MG63 (cell line): ENCODE data around the gene ZNF423. TPM values are rescaled to one million over a fixed set of nuclear protein-coding genes. Genes with fewer than 3 reads are reported as not detected.

ENCODE experiments used
- DNase-seq: peaks from one replicate; pipeline ENCODE4 v3.0.0-alpha.2; 2020
- H3K27me3 ChIP-seq: fragments of 250-450 bp; sonication (Bioruptor Pico); 2 replicates; pipeline ENCODE4 v1.5.1; 2020; ENCODE audit warnings: mild to moderate bottlenecking, moderate library complexity
- H3K36me3 ChIP-seq: fragments of 250-450 bp; sonication (Bioruptor Pico); 2 replicates; pipeline ENCODE4 v1.5.1; 2020; ENCODE audit warnings: mild to moderate bottlenecking, moderate library complexity
- H3K4me3 ChIP-seq: fragments of 250-450 bp; sonication (Bioruptor Pico); 2 replicates; pipeline ENCODE4 v1.5.1; 2020; ENCODE audit warnings: mild to moderate bottlenecking, moderate library complexity
- H3K9me3 ChIP-seq: fragments of 250-450 bp; sonication (Bioruptor Pico); 2 replicates; pipeline ENCODE4 v1.5.1; 2020; ENCODE audit warnings: mild to moderate bottlenecking, moderate library complexity
- total RNA-seq: library from RNA; depleted of rRNA; stranded (reverse); fragments of >200 nt; shearing (Covaris generic); gene quantifications from 2 replicates; pipeline ENCODE4 v1.2.3, GENCODE V29; 2014; ENCODE audit warnings: low replicate concordance

ZNF423 gene
- total RNA-seq, 1 experiment from 2014 or later = 0.07 TPM

GRCh38 chr16:49483251-49483650 is 372.7 kb downstream of the ZNF423 start:
- H3K9me3 ChIP-seq = no peaks in the 10 kb centered on the region
- no peaks in the 10 kb centered on the region for H3K36me3 ChIP-seq
- 0 out of 2 replicates have a peak, but pooled peaks cover 2% of the 10 kb centered on the region for H3K27me3 ChIP-seq
- H3K4me3 ChIP-seq = no peak overlapping the region
- DNase-seq = no peak

DNA sequence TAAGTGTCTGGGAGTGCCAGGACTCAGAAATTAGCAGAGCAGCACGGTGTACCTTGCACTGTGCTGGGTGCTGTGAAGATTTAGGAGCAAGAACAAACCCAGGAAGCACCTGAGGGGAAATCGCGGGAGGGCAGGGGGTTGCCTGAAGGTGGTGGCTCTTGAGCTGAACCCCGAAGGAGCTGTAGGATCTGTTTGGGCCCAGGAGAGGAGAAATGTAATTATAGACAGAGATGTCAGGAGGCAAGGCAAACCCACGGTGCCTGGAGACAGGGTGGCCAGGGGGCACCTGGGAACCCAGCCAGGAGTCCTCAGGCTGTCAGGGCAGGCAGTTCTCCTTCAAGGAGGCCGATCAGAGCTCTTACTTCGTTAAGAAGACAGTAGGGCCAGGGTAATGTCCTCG is 373.2 kb downstream of the ZNF423 start:
- Histone ChIP-seq H3K36me3 (no peaks in the 10 kb centered on the region), H3K27me3 (0 out of 2 replicates have a peak, but pooled peaks cover 2% of the 10 kb centered on the region), H3K9me3 (no peaks in the 10 kb centered on the region), H3K4me3 (no peak overlapping the region)
- DNase-seq = no peak

GRCh38 chr16:49478616-49479015 is 377.3 kb downstream of the ZNF423 start:
- H3K9me3 ChIP-seq = no peaks in the 10 kb centered on the region
- H3K27me3 ChIP-seq = 0 out of 2 replicates have a peak, but pooled peaks cover 2% of the 10 kb centered on the region
- no peaks in the 10 kb centered on the region for H3K36me3 ChIP-seq
- H3K4me3 ChIP-seq = no peak overlapping the region
- DNase-seq = no peak

GRCh38 chr16:49478107-49478506 is 377.8 kb downstream of the ZNF423 start:
- Histone ChIP-seq H3K4me3 (no peak overlapping the region), H3K27me3 (0 out of 2 replicates have a peak, but pooled peaks cover 2% of the 10 kb centered on the region), H3K36me3 (no peaks in the 10 kb centered on the region), H3K9me3 (no peaks in the 10 kb centered on the region)
- DNase-seq = no peak

GRCh38 chr16:49477250-49477895 is 378.5 kb downstream of the ZNF423 start:
- Histone ChIP-seq H3K9me3 (no peaks in the 10 kb centered on the region), H3K27me3 (0 out of 2 replicates have a peak, but pooled peaks cover 2% of the 10 kb centered on the region), H3K36me3 (no peaks in the 10 kb centered on the region), H3K4me3 (no peak overlapping the region)
- no peak for DNase-seq

DNA sequence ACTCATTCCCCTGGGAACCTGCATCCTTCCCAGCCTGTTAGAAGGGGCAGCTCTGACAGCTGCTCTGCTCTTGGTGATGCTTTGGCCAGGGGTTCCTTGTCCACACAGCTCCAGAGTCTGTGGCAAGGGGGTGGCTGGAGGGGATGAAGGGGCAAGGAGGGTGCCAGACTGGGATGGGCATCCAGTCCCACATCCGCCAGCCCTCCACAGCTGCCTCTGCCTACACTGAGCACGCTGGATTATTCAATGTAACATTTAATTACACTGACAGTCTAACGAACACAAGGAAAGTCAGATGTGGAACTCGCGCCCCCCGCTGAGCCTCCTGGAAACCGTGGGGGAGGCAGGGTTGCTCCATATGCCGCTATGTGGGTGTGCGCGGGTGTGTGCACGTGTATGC is 381.2 kb downstream of the ZNF423 start:
- no peaks in the 10 kb centered on the region for H3K27me3 ChIP-seq
- no peaks in the 10 kb centered on the region for H3K36me3 ChIP-seq
- no peak for DNase-seq
- no peak overlapping the region for H3K4me3 ChIP-seq
- no peaks in the 10 kb centered on the region for H3K9me3 ChIP-seq

DNA sequence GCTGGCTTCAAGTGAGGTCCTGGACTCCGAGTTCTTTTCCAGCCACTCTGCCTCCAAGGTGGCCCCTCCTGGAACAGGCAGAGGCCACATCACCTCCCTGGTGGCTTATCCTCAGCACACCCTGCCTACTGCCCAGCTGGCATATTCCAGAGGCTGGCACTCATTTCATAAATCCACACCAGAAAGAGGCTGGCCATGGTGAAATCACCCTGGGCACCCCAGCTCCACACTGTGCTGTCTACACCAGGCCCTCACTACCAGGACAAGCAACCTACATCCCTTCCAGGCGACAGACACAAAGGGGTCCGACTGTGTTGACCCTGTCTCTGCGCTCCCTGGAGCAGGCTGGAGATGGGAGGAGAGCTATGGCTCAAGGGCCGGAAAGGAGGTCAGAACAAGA is 382.1 kb downstream of the ZNF423 start:
- Histone ChIP-seq H3K27me3 (no peaks in the 10 kb centered on the region), H3K4me3 (no peak overlapping the region), H3K36me3 (no peaks in the 10 kb centered on the region), H3K9me3 (no peaks in the 10 kb centered on the region)
- DNase-seq = no peak

- Histone ChIP-seq H3K4me3 (no peak overlapping the region), H3K27me3 (no peaks in the 10 kb centered on the region), H3K9me3 (no peaks in the 10 kb centered on the region), H3K36me3 (no peaks in the 10 kb centered on the region)
- no peak for DNase-seq
Observed at GRCh38 chr16:49473131-49473530, 382.8 kb downstream of the ZNF423 start.

DNA sequence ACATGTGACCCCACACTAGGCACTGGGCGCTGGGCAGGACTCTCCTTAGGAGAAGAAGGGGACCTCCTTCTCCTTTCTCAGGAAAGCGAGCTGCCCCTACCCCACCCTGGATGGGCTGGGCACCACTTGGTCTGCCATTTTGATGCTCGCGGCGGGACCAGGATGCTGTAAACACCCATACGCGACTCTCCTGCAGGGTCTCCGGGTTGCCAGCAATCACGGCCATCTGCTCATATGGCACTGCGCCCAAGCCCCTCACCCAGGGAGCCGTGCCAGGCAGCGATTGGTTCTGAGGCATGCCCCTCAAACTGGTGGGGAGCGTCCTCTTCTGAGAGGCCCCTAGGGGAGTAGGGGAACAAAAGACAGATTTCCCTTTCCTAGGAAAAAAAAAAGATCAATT is 383.3 kb downstream of the ZNF423 start:
- Histone ChIP-seq H3K36me3 (no peaks in the 10 kb centered on the region), H3K4me3 (no peak overlapping the region), H3K9me3 (no peaks in the 10 kb centered on the region), H3K27me3 (no peaks in the 10 kb centered on the region)
- DNase-seq = no peak

- Histone ChIP-seq H3K9me3 (no peaks in the 10 kb centered on the region), H3K36me3 (no peaks in the 10 kb centered on the region), H3K27me3 (no peaks in the 10 kb centered on the region), H3K4me3 (no peak overlapping the region)
- DNase-seq = no peak
Observed at GRCh38 chr16:49471038-49471727, 384.7 kb downstream of the ZNF423 start.

GRCh38 chr16:49470513-49470991 is 385.4 kb downstream of the ZNF423 start:
- no peak for DNase-seq
- H3K27me3 ChIP-seq = no peaks in the 10 kb centered on the region
- no peaks in the 10 kb centered on the region for H3K36me3 ChIP-seq
- no peaks in the 10 kb centered on the region for H3K9me3 ChIP-seq
- no peak overlapping the region for H3K4me3 ChIP-seq

DNA sequence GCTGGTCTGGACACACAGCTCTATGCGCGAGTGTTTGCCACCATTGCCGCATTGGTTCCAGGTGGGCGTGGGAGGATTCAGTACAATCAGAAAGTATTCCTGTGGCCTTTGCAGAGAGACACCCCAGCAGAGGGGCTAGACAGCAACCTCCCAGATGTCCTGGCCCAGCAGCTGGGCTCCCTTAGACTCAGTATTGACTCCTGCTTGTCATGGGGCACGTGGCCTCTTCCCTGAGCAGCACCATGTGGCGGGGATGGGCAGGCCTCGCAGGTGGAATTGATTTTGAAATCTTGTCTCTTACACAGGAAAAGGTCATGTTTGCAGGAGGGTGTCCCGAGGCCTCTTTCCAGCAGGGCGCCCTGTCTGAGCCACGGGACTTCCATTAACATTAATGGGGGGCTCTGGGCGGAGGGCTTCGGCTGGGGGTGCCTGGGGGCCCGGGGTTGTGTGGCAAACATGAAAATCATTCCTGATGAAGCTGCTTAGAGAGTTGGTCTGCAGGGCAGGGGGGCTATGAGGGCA is 385.9 kb downstream of the ZNF423 start:
- Histone ChIP-seq H3K36me3 (no peaks in the 10 kb centered on the region), H3K9me3 (no peaks in the 10 kb centered on the region), H3K27me3 (no peaks in the 10 kb centered on the region), H3K4me3 (no peak overlapping the region)
- no peak for DNase-seq

GRCh38 chr16:49469311-49469670 is 386.6 kb downstream of the ZNF423 start:
- no peaks in the 10 kb centered on the region for H3K9me3 ChIP-seq
- no peaks in the 10 kb centered on the region for H3K27me3 ChIP-seq
- H3K36me3 ChIP-seq = no peaks in the 10 kb centered on the region
- H3K4me3 ChIP-seq = no peak overlapping the region
- no peak for DNase-seq

DNA sequence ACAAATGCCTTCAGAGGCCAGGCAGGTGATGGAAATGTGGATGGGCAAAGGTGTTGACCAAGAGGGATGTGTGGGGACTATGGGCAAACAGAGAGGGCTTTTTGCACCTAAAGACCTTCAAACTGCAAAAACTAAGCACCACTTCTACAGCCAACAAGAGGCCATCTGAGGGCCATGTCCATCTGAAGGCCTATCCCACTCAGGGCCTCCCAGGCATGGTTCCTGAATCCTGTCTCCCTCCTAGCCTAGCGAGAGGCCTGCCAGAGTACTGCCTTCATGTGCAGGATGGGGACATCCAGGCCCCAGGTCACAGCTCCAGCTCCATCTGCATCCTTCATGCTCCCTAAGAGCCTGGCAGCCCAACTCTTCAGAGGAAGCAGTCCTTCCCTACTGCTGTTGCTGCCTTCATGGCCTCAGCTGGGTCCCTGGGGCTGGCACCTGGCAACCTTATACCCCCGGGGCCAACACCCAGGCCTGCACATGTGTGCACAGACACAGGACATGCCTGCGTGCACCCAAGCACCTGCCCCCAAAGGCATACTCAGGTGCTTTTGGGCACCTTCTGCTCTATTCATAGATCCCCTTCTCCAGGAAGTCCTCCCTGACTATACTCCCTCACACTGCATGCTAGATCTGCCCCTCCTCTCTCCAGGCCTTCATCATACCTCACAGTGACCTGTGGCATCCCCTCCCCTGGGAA is 387.2 kb downstream of the ZNF423 start:
- DNase-seq = no peak
- no peaks in the 10 kb centered on the region for H3K36me3 ChIP-seq
- no peak overlapping the region for H3K4me3 ChIP-seq
- no peaks in the 10 kb centered on the region for H3K27me3 ChIP-seq
- H3K9me3 ChIP-seq = no peaks in the 10 kb centered on the region

GRCh38 chr16:49467540-49468372 is 388.2 kb downstream of the ZNF423 start:
- no peak for DNase-seq
- H3K9me3 ChIP-seq = no peaks in the 10 kb centered on the region
- no peaks in the 10 kb centered on the region for H3K27me3 ChIP-seq
- no peak overlapping the region for H3K4me3 ChIP-seq
- H3K36me3 ChIP-seq = no peaks in the 10 kb centered on the region

DNA sequence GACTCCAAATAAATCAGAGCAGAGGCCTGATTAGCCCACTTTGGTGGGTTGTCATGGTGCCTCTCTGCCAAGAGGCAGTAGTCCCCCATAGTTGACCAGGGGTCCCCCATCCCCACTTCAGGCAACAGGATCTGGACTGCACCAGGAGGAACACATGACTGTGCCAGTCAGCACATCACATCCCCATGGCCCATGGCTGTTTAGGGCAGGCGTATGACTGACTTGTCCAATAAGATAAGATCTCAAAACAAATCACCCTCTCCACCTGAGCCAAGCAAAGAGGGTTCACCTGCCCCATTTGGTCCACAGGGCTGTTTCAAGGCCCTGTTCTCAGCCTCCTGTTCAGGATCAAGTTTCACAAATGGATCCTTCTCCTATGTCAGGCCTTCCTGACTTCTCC is 389.0 kb downstream of the ZNF423 start:
- Histone ChIP-seq H3K4me3 (no peak overlapping the region), H3K27me3 (no peaks in the 10 kb centered on the region), H3K9me3 (no peaks in the 10 kb centered on the region), H3K36me3 (no peaks in the 10 kb centered on the region)
- DNase-seq = no peak

- H3K9me3 ChIP-seq = no peaks in the 10 kb centered on the region
- H3K4me3 ChIP-seq = no peak overlapping the region
- no peaks in the 10 kb centered on the region for H3K27me3 ChIP-seq
- no peak for DNase-seq
- H3K36me3 ChIP-seq = no peaks in the 10 kb centered on the region
Observed at GRCh38 chr16:49466529-49466831, 389.4 kb downstream of the ZNF423 start.
